Stomach (tissue), 4 donors: Measurements from ENCODE around the gene ETF1.

Experiments used
- EP300 ChIP-seq: sonication (generic); formaldehyde crosslinking; IDR thresholded peaks from one replicate; pipeline ENCODE4 v1.6.1; 2017; ENCODE audit warnings: antibody characterized with exemption
- POLR2A ChIP-seq, 4 donors: fragments of 450-650 bp; IDR thresholded peaks; one replicate each; pipeline ENCODE4 v1.6.1; 2016; ENCODE audit warnings: antibody characterized with exemption in 4 of 4, control low read depth in 2 of 4, mild to moderate bottlenecking in 1 of 4, moderate library complexity in 1 of 4
- TF ChIP-seq, protein P1 (sequence below), 7 experiments: fragments of 450-650 bp in 4 of 7; fragments of 200-600 bp in 3 of 7; sonication (generic) in 3 of 7; IDR thresholded peaks; one replicate each; pipeline ENCODE4 v1.5.1; 2016 to 2019; ENCODE audit warnings: antibody characterized with exemption in 7 of 7, control low read depth in 2 of 7, mild to moderate bottlenecking in 1 of 7

- TF ChIP-seq EP300, result no peak
- TF ChIP-seq, protein P1, sequence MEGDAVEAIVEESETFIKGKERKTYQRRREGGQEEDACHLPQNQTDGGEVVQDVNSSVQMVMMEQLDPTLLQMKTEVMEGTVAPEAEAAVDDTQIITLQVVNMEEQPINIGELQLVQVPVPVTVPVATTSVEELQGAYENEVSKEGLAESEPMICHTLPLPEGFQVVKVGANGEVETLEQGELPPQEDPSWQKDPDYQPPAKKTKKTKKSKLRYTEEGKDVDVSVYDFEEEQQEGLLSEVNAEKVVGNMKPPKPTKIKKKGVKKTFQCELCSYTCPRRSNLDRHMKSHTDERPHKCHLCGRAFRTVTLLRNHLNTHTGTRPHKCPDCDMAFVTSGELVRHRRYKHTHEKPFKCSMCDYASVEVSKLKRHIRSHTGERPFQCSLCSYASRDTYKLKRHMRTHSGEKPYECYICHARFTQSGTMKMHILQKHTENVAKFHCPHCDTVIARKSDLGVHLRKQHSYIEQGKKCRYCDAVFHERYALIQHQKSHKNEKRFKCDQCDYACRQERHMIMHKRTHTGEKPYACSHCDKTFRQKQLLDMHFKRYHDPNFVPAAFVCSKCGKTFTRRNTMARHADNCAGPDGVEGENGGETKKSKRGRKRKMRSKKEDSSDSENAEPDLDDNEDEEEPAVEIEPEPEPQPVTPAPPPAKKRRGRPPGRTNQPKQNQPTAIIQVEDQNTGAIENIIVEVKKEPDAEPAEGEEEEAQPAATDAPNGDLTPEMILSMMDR (IDR thresholded peaks at IDR 0.05), result no peak
- TF ChIP-seq POLR2A (IDR thresholded peaks at IDR 0.05), result no peak
Observed at GRCh38 chr5:138583984-138584637, 41.1 kb upstream of the ETF1 start.
